ENCODE data around the gene GPC6.

Gene GPC6

DNA sequence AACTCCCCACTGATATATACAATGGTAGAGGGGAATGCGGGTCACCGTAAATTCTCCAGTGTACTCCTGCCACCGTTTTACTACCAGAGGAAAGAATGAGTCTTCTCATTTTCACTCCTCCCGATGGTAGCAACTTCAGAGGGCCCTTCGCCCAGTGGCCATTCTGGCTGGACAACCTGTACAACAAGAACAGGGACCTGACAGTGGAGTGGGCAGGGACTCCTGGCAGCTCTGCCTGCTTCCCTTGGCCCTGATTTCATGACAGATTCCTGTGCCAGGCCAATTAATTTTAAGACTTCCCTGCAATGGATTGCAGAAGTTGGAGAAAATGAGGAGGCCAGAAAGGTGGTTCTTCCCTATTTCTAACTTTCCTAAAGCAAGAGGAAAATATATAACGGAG lies 148.9 kb downstream of the GPC6 start:
- ATAC-seq (no peak), DNase-seq (no peak)

- no peak for DNase-seq
- ATAC-seq = no peak
Measured at GRCh38 chr13:93377196-93377595, 150.6 kb downstream of the GPC6 start.

DNA sequence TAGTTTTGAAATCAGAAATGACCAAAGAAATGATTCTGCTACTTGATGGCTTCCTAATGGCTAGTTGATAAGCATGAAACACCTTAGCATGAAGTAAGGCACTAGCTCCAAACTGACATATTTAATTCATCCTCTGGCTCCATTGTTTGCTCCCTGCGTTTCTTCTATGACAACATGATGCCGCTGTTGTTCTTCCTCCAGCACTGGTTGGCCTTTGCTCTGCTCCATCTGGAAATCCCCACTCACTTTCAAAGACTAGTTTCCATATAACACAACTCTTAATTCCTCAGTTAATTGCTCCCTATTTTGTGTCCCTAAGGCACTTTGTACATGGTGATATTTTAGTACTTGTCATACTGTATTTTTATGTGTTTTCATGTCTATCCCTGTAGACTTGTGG lies 151.6 kb downstream of the GPC6 start:
- no peak for ATAC-seq

GRCh38 chr13:93386116-93386515 lies 159.5 kb downstream of the GPC6 start:
- no peak for ATAC-seq
- no peak for DNase-seq

More for the DNA sequence above, 151.6 kb downstream of the GPC6 start:
- no peak for DNase-seq

DNA sequence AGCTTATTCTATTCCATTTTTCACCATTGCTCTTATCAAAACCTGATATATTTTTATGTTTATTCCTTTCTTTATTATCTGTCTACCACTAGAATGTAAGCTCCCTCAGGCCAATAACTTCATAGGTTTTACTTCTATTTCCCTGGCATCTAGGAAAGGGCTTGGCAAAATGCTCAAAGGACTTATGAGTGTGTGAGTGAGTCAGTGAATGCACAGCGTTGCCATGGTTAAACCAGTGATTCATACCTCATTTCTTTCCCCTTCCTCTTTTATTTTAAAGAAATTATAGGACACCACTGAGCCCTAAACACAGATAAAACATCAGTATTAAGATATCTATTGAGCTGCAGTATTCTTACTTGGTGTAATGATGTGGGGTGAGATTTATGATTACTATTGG lies 162.1 kb downstream of the GPC6 start:
- no peak for ATAC-seq

DNA sequence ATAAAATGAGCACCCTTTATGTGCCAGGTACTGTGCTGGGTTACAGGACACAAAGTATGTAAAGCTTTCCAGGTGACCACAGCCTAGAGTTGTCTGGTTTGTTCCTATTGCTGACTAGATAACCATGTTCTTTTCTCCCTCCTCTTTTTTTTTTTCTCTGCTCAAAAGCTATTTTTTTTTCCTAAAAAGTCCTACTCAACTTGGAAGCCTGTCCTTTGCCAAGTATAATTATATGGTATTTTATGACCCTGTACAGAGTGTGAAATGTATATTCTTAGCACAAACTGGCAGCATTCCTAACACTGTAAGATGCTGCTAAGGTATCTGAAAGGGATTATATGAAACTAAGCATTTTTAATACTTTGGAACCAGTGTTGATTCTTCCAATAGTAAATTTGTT lies 171.0 kb downstream of the GPC6 start:
- no peak for ATAC-seq
- DNase-seq = no peak

More for the DNA sequence above, 162.1 kb downstream of the GPC6 start:
- DNase-seq = no peak

DNA sequence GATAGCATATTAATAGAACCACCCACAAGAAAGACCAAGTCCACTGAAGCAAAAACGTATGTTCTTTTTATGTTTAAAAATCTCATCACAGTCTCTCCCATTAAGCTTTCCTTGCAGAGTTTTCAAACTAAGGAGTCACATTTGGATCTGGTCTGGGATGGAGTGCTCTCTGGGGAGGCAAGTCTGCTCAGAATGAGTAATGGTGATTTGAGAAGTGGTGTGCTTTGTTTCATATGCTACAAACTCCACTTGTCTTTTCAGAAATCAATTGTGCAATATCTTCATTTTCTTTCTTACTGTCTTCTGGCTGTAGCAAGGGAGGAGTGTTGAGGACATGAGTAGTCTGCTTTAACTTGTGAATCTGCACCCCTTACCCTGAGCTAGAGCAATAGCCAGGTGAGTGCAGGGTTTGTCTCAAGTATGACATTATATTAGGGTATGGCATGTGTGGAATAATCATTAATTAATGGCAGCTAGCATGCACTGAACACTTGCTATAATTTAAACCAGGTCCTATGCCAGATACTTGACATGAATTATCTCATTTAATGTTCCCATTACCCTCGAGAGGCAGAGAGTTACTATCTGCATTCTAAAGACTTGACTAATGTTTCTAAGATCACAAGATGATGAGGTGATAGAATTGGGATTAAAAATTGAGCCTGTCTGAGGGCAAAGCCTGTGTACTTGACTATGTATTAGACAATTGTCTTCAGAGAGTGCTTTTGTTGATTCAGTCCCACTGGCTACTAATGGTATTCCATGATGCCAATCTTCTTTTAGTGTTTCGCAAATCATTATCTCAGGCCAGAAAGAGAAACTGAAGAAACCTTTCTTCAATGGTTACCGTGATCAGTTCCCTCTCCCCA lies 171.8 kb downstream of the GPC6 start:
- no peak for DNase-seq

DNA sequence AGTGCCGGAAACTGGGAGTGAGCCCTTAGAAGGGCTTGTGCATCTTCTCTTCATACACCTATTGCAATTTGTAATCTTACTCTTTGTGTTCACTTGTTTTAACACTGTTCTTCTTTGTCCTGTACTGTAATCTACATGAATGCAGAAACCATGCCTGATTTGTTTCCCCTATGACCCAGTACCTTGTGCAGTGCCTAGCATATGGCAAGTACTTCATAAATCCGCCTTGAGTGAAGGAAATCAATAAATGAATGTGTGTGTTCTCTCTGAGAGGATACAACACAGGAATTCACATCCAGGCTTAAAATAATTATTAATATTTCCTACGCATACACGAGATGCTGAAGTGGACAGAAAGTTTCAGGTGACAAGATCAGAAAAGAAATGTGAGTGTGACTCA lies 172.6 kb downstream of the GPC6 start:
- DNase-seq (no peak), ATAC-seq (no peak)

More for the DNA sequence above, 171.8 kb downstream of the GPC6 start:
- no peak for ATAC-seq

DNA sequence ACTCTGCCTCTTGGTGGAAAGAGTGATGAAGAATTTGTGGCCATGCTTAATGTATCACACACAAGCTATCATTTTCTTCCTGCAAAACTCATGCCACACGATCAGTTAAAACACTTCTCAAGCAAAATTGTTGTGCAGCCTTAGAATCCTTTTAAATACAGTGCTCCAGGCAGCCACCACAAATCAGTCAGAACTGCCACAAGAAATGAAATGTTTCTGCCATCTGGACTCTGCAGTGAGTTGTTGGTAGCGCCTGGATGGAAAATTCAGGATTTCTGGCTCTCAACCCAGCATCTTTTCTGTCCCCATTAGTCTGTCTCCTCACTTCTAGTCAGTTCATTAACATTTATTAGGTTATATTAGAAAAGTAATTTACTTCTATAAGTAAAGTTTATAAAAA lies 179.5 kb downstream of the GPC6 start:
- ATAC-seq (no peak), DNase-seq (no peak)

DNA sequence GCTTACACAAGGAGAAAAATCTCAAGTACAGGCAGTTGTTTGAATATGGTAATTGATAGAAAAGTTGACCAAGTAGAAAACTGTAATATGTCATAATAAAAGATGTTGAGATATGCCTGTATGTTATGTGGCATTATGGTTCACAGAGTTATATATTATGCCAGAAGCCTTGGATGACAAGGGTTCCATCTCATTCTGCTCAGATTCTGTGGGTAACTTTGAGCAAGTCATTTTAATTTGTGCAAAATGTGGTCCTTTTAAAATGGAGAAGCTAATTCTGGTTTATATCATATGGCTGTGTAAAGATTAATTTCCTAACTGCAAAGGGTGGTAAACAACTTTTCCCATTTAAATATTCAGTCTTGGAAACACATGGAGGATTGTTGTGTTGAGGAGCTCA lies 180.9 kb downstream of the GPC6 start:
- DNase-seq (no peak), ATAC-seq (no peak)

DNA sequence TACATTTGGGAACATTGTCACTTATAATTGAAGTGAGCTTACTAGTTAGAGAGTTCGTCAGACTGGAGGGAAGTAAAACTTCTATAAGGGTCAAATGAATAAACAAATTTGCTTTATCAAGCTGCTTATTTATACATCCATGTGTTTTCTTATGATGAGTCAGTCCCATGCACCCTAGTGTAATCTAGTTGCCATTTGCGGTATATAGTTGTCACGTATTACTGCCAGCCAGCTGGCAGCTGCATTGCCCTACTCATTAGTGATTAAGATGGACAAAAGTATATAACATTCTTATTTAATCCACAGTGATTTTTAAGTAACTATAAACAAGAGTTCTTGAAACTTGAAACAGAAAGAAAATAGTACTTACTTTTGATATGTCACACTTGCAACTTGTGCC lies 182.4 kb downstream of the GPC6 start:
- DNase-seq (no peak), ATAC-seq (no peak)

DNA sequence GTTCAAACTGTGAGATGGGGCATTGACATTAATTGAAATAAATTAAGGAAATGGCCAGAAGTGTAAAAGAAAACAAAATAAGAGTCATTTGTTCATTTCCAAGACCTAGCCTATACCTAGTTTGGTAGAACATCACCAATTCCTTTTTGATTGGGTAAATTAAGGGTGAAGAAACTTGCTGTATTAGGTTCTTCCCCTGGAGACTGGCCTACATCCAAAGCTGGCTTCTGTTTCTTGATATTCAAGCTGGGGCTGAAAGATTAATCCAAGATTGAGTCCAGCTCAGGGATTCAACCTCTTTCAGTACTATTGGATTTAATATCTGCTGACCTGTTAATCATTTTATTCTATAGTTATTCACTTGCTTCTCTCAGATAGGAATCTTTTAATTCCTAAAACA lies 183.2 kb downstream of the GPC6 start:
- DNase-seq (no peak), ATAC-seq (no peak)

DNA sequence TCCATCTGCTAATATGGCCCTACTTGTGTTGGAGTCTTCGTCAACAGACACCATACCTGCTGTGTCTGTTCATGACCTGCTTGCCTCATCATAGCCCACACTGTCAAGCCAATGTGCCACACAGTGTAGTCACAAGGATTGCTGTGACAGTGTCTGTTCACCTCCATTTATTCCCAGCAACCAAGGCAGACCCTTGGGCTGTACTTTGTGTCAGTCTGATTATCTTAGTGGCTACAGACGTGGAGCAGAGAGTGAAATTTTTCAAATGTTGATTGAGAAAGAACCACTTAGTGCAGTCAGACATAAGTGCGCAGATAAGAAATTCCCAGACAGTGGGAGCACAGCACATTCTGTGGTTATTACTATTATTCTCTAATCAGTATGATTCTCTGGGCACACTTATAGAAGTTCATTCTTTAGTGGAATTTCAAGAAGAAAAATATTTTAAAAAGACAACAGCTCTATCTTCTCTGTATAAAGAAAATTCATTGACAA lies 184.6 kb downstream of the GPC6 start:
- no peak for ATAC-seq
- DNase-seq = no peak

GRCh38 chr13:93412676-93413075 lies 186.1 kb downstream of the GPC6 start:
- no peak for DNase-seq
- no peak for ATAC-seq

GRCh38 chr13:93413972-93414717 lies 187.5 kb downstream of the GPC6 start:
- no peak for ATAC-seq
- no peak for DNase-seq

DNA sequence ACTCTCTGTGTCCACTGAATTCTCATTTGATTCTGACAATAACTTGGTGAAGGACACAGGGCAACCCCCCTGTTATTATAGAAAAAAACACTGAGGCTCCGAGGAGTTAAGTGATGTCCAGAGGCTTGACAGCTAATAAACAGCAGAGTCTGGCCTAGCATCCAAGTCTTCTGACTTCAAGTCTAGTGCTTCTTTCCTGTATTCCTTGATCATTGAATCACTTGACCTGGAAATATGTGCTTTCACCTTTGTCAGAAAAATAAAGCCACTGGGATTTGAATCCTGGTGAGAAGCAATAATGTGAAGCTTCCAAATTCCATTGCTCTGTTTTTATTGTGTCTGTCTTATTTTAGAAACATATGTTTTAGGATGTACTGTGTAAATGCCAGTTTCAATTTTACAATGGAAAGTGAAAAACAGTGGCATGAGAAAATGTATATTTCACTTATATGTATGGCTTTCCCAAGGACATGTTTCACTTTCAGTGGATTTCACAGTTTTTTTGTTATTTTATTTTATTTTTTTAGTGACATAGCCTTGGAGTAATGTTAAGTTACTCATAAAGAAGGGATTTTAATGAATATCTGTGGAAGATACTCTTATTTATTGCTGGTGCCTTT lies 190.2 kb downstream of the GPC6 start:
- ATAC-seq (no peak), DNase-seq (no peak)

- ATAC-seq (no peak), DNase-seq (no peak)
Measured at GRCh38 chr13:93418398-93418797, 191.8 kb downstream of the GPC6 start.

- ATAC-seq = no peak
- no peak for DNase-seq
Measured at GRCh38 chr13:93420206-93420605, 193.6 kb downstream of the GPC6 start.

DNA sequence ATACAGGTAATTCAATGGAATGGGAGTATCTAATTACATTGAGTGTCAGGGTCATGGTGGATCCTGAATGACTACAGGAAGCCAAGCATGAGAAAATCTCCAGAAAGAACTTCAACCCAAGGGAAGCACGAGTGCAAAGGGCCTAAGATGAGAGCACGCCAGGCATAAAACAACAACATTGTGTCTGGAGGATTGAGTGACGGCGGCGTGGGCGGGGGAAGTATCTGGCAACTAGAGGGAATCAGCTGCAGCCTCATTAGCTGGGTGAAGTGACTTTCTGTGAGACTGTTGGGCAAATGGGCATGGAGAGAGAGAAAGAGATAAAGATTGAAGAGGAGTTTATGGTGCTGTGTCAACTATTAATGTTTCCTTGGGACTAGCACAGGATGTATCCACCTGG lies 194.3 kb downstream of the GPC6 start:
- ATAC-seq (no peak), DNase-seq (no peak)

- DNase-seq = no peak
- no peak for ATAC-seq
Measured at GRCh38 chr13:93422980-93423543, 196.5 kb downstream of the GPC6 start.

- ATAC-seq = no peak
- DNase-seq = no peak
Measured at GRCh38 chr13:93425411-93425810, 198.8 kb downstream of the GPC6 start.

GRCh38 chr13:93430381-93430780 lies 203.8 kb downstream of the GPC6 start:
- no peak for DNase-seq
- ATAC-seq = no peak

GRCh38 chr13:93435651-93436050 lies 209.0 kb downstream of the GPC6 start:
- ATAC-seq (no peak), DNase-seq (no peak)

All from stimulated activated naive CD8-positive, alpha-beta T cell treated with anti-CD3 and anti-CD28 coated beads, Interleukin-15, Interleukin-2, amounts not matched to agents 100 U/mL and 50 U/mL, for 24 hours (primary cell).